Measurements from ENCODE around the gene HNRNPL.
"Not testable (repeated sequence)": the region's sequence is repeated elsewhere in the genome, so short reads cannot be mapped to it uniquely, and the experiment has no call there.

HNRNPL gene

GRCh38 chr19:38796154-38796553 is 53.6 kb downstream of the HNRNPL start:
- DNase-seq = no peak

- no peak for DNase-seq
Observed at GRCh38 chr19:38795549-38795948, 54.2 kb downstream of the HNRNPL start.

GRCh38 chr19:38793671-38794070 is 56.1 kb downstream of the HNRNPL start:
- no peak for DNase-seq

GRCh38 chr19:38793177-38793576 is 56.6 kb downstream of the HNRNPL start:
- no peak for DNase-seq

GRCh38 chr19:38792250-38793111 is 57.3 kb downstream of the HNRNPL start:
- no peak for DNase-seq

GRCh38 chr19:38791451-38792064 is 58.2 kb downstream of the HNRNPL start:
- not testable (repeated sequence) for DNase-seq

GRCh38 chr19:38790507-38791403 is 59.0 kb downstream of the HNRNPL start:
- DNase-seq = not testable (repeated sequence)

- no peak for DNase-seq
Observed at GRCh38 chr19:38788478-38789243, 61.1 kb downstream of the HNRNPL start, which contains the start of gene LGALS7B. LGALS7B (plus strand) TSS chr19:38789200; CDS start chr19:38789227, 27 bp downstream.

GRCh38 chr19:38786572-38787265 is 63.1 kb downstream of the HNRNPL start:
- DNase-seq = no peak
